H9 (cell line): ENCODE data around the gene NOS1AP. TPM values are rescaled to one million over a fixed set of nuclear protein-coding genes. Genes with fewer than 3 reads are reported as not detected.
"Not testable (repeated sequence)": the region's sequence is repeated elsewhere in the genome, so short reads cannot be mapped to it uniquely, and the experiment has no call there.

Source experiments
- DNase-seq: peaks from one replicate; pipeline ENCODE4 v3.0.0-alpha.2; 2017
- H2AFZ ChIP-seq: one replicate; pipeline ENCODE4 v1.6.1; 2013; ENCODE audit warnings: mild to moderate bottlenecking, low read length, control low read depth, moderate library complexity
- H2AK5ac ChIP-seq: 2 replicates; pipeline ENCODE4 v1.6.1; 2013; ENCODE audit warnings: low read length, control low read depth, mixed read lengths; ENCODE audit not compliant: insufficient read length
- H2BK120ac ChIP-seq: one replicate; pipeline ENCODE4 v1.6.1; 2013; ENCODE audit warnings: low read depth, mild to moderate bottlenecking, low read length, control low read depth, inconsistent platforms; ENCODE audit not compliant: poor library complexity, severe bottlenecking
- H2BK12ac ChIP-seq: 2 replicates; pipeline ENCODE4 v1.6.1; 2013; ENCODE audit warnings: low read length, control low read depth, mixed read lengths, low read depth; ENCODE audit not compliant: insufficient read length
- H2BK15ac ChIP-seq: 2 replicates; pipeline ENCODE4 v1.6.1; 2013; ENCODE audit warnings: low read depth, low read length, control low read depth
- H2BK20ac ChIP-seq: one replicate; pipeline ENCODE4 v1.6.1; 2013; ENCODE audit warnings: low read depth, mild to moderate bottlenecking, low read length, control low read depth, inconsistent platforms; ENCODE audit not compliant: poor library complexity, severe bottlenecking
- H2BK5ac ChIP-seq: 2 replicates; pipeline ENCODE4 v1.6.1; 2013; ENCODE audit warnings: low read length, control low read depth, mixed read lengths; ENCODE audit not compliant: insufficient read length
- H3K14ac ChIP-seq: 2 replicates; pipeline ENCODE4 v1.6.1; 2013; ENCODE audit warnings: low read length, control low read depth; ENCODE audit not compliant: insufficient read depth
- H3K18ac ChIP-seq: 2 replicates; pipeline ENCODE4 v1.6.1; 2013; ENCODE audit warnings: low read depth, mild to moderate bottlenecking, mixed read lengths, low read length, control low read depth; ENCODE audit not compliant: insufficient read length
- H3K23ac ChIP-seq: 2 replicates; pipeline ENCODE4 v1.6.1; 2013; ENCODE audit warnings: low read length, control low read depth, mixed read lengths, low read depth; ENCODE audit not compliant: insufficient read length
- H3K23me2 ChIP-seq: 2 replicates; pipeline ENCODE4 v1.6.1; 2013; ENCODE audit warnings: low read depth, mild to moderate bottlenecking, mixed read lengths, low read length, control low read depth; ENCODE audit not compliant: insufficient read length, poor library complexity, severe bottlenecking
- H3K27ac ChIP-seq: 2 replicates; pipeline ENCODE4 v1.5.1; 2013; ENCODE audit warnings: low read length, control low read depth, mixed read lengths, low read depth; ENCODE audit not compliant: insufficient read length
- H3K27me3 ChIP-seq: 2 replicates; pipeline ENCODE4 v1.6.1; 2013; ENCODE audit warnings: low read length, control low read depth, inconsistent platforms; ENCODE audit not compliant: insufficient read depth
- H3K4ac ChIP-seq: 2 replicates; pipeline ENCODE4 v1.6.1; 2013; ENCODE audit warnings: low read depth, mild to moderate bottlenecking, control low read depth, inconsistent platforms, low read length, moderate library complexity
- H3K4me1 ChIP-seq: 2 replicates; pipeline ENCODE4 v1.6.1; 2013; ENCODE audit warnings: low read length, control low read depth, inconsistent platforms; ENCODE audit not compliant: insufficient read depth
- H3K4me2 ChIP-seq: 2 replicates; pipeline ENCODE4 v1.6.1; 2013; ENCODE audit warnings: low read length, control low read depth, mixed read lengths; ENCODE audit not compliant: insufficient read length, insufficient read depth
- H3K56ac ChIP-seq: 2 replicates; pipeline ENCODE4 v1.6.1; 2013; ENCODE audit warnings: low read depth, mild to moderate bottlenecking, mixed read lengths, low read length, control low read depth; ENCODE audit not compliant: insufficient read length
- H3K79me1 ChIP-seq: 2 replicates; pipeline ENCODE4 v1.6.1; 2013; ENCODE audit warnings: low read depth, mild to moderate bottlenecking, moderate library complexity, low read length, control low read depth, inconsistent platforms; ENCODE audit not compliant: insufficient read depth, poor library complexity, severe bottlenecking
- H3K79me2 ChIP-seq: 2 replicates; pipeline ENCODE4 v1.6.1; 2013; ENCODE audit warnings: low read length, control low read depth, inconsistent platforms; ENCODE audit not compliant: insufficient read depth
- H3K9ac ChIP-seq: 2 replicates; pipeline ENCODE4 v1.6.1; 2013; ENCODE audit warnings: low read length, control low read depth, mixed read lengths; ENCODE audit not compliant: insufficient read length; ENCODE audit errors: extremely low read depth
- H3K9me3 ChIP-seq: one replicate; pipeline ENCODE4 v1.6.1; 2013; ENCODE audit warnings: low read depth, low read length, inconsistent platforms; ENCODE audit not compliant: control insufficient read depth
- H3T11ph ChIP-seq: one replicate; pipeline ENCODE4 v1.6.1; 2013; ENCODE audit warnings: mild to moderate bottlenecking, low read length, control low read depth, inconsistent platforms
- H4K20me1 ChIP-seq: one replicate; pipeline ENCODE4 v1.6.1; 2013; ENCODE audit not compliant: control insufficient read depth, insufficient read length, insufficient read depth
- H4K5ac ChIP-seq: 2 replicates; pipeline ENCODE4 v1.6.1; 2013; ENCODE audit warnings: low read depth, mild to moderate bottlenecking, mixed read lengths, low read length, control low read depth; ENCODE audit not compliant: insufficient read length
- H4K8ac ChIP-seq: replicated peaks from 2 replicates; pipeline ENCODE4 v1.6.1; 2013; ENCODE audit warnings: low read length, control low read depth, mixed read lengths, low read depth; ENCODE audit not compliant: insufficient read length
- H4K91ac ChIP-seq: 2 replicates; pipeline ENCODE4 v1.6.1; 2013; ENCODE audit warnings: low read depth, mild to moderate bottlenecking, moderate library complexity, mixed read lengths, low read length, control low read depth; ENCODE audit not compliant: insufficient read length
- H3K27ac Mint-ChIP-seq, 3 experiments: 2 replicates in 2 of 3; 3 replicates in 1 of 3; pipeline ENCODE4 v1.8.0; 2020 to 2021; ENCODE audit warnings: mixed read lengths in 3 of 3, mild to moderate bottlenecking in 1 of 3, moderate library complexity in 1 of 3
- H3K27me3 Mint-ChIP-seq: 2 replicates; pipeline ENCODE4 v1.8.0; 2021; ENCODE audit warnings: low read depth, mild to moderate bottlenecking, moderate library complexity, mixed read lengths
- H3K36me3 Mint-ChIP-seq, 3 experiments: 2 replicates in 2 of 3; 3 replicates in 1 of 3; pipeline ENCODE4 v1.8.0; 2020 to 2021; ENCODE audit warnings: low read depth in 3 of 3, mixed read lengths in 3 of 3; ENCODE audit not compliant: insufficient read depth in 1 of 3
- H3K4me1 Mint-ChIP-seq, 2 experiments: 2 replicates each; pipeline ENCODE4 v1.8.0; 2020; ENCODE audit warnings: mixed read lengths in 2 of 2
- H3K4me3 Mint-ChIP-seq, 2 experiments: 2 replicates in 1 of 2; 3 replicates in 1 of 2; pipeline ENCODE4 v1.8.0; 2020 to 2021; ENCODE audit warnings: mild to moderate bottlenecking in 2 of 2, mixed read lengths in 2 of 2, moderate library complexity in 1 of 2
- H3K9me3 Mint-ChIP-seq, 2 experiments: 2 replicates in 1 of 2; 3 replicates in 1 of 2; pipeline ENCODE4 v1.8.0; 2020; ENCODE audit warnings: mild to moderate bottlenecking in 2 of 2, mixed read lengths in 2 of 2, moderate library complexity in 1 of 2
- WGBS: extraction: QIAGEN DNeasy Blood & Tissue Kit; methylation state at CpG from one replicate; pipeline ENCODE4 v1.1.7; 2013; ENCODE audit warnings: missing lambda C conversion rate, low lambda C conversion rate, mixed read lengths; ENCODE audit not compliant: insufficient read length; ENCODE audit errors: extremely low coverage; 5-methylcytosine and 5-hydroxymethylcytosine counted together
- total RNA-seq: library from RNA; stranded (reverse); gene quantifications from 2 replicates; pipeline ENCODE4 v1.2.1, GENCODE V29; 2021
- TF ChIP-seq, protein P1 (sequence below): fragments of 200-600 bp; sonication (generic); conservative IDR thresholded peaks from 3 replicates; pipeline ENCODE4 v1.8.0; 2021; ENCODE audit warnings: antibody characterized with exemption, mild to moderate bottlenecking

NOS1AP gene
- total RNA-seq, 1 experiment from 2014 or later: 8.4 TPM

- Mint-ChIP-seq H3K9me3 (no peaks in the 10 kb centered on the region), H3K4me3 (no peak overlapping the region), H3K36me3 (peaks cover 4 to 9% (median 5%) of the 10 kb centered on the region in 3 experiments; a peak in 4 of 7 replicates), H3K4me1 (peaks cover 18 to 19% of the 10 kb centered on the region in 2 experiments), H3K27me3 (no peaks in the 10 kb centered on the region), H3K27ac (no peak overlapping the region)
- no peaks in the 10 kb centered on the region for H3K27me3 ChIP-seq
- H2BK5ac ChIP-seq: no peak overlapping the region
- H3K9me3 ChIP-seq: no peaks in the 10 kb centered on the region
- no peak overlapping the region for H2BK120ac ChIP-seq
- H3K23me2 ChIP-seq: no peaks in the 10 kb centered on the region
- no peak overlapping the region for H2AFZ ChIP-seq
- H4K5ac ChIP-seq: no peak overlapping the region
- no peak overlapping the region for H2AK5ac ChIP-seq
- TF ChIP-seq, protein P1, sequence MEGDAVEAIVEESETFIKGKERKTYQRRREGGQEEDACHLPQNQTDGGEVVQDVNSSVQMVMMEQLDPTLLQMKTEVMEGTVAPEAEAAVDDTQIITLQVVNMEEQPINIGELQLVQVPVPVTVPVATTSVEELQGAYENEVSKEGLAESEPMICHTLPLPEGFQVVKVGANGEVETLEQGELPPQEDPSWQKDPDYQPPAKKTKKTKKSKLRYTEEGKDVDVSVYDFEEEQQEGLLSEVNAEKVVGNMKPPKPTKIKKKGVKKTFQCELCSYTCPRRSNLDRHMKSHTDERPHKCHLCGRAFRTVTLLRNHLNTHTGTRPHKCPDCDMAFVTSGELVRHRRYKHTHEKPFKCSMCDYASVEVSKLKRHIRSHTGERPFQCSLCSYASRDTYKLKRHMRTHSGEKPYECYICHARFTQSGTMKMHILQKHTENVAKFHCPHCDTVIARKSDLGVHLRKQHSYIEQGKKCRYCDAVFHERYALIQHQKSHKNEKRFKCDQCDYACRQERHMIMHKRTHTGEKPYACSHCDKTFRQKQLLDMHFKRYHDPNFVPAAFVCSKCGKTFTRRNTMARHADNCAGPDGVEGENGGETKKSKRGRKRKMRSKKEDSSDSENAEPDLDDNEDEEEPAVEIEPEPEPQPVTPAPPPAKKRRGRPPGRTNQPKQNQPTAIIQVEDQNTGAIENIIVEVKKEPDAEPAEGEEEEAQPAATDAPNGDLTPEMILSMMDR: no peak
- H3K14ac ChIP-seq: no peak overlapping the region
- no peak overlapping the region for H3T11ph ChIP-seq
- no peak overlapping the region for H2BK12ac ChIP-seq
- no peaks in the 10 kb centered on the region for H3K79me2 ChIP-seq
- no peak overlapping the region for H3K9ac ChIP-seq
- no peak overlapping the region for H3K4ac ChIP-seq
- no peak overlapping the region for H3K23ac ChIP-seq
- no peak overlapping the region for H2BK20ac ChIP-seq
- H3K79me1 ChIP-seq: no peaks in the 10 kb centered on the region
- H3K4me1 ChIP-seq: peaks cover 4% of the 10 kb centered on the region; the same call in 1 of the 2 replicates
- no CpG with 5 or more reads among the region's 6 CpGs for WGBS
- no peak overlapping the region for H3K56ac ChIP-seq
- no peaks in the 10 kb centered on the region for H4K20me1 ChIP-seq
- DNase-seq: no peak
- H4K8ac ChIP-seq: no peak overlapping the region
- no peak overlapping the region for H4K91ac ChIP-seq
- no peak overlapping the region for H3K27ac ChIP-seq
- no peak overlapping the region for H3K18ac ChIP-seq
- H2BK15ac ChIP-seq: no peak overlapping the region
- no peak overlapping the region for H3K4me2 ChIP-seq
These were observed 281.9 kb downstream of the NOS1AP start for GRCh38 chr1:162351246-162351842.

DNA sequence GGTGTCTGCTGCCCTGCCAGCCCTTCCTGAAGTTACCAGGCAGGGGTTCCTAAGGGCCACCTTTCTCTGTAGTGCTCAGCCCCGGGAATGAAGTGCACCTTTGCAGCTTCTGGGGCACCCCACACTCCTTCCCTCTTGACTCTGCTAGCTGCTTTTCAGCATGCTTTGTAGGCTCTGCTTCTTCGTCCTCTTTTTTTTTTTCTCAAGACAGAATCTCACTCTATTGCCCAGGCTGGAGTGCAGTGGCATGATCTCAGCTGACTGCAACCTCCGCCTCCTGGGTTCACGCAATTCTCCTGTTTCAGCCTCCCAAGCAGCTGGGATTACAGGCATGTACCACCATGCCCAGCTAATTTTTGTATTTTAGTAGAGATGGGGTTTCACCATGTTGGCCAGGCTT lies 282.4 kb downstream of the NOS1AP start:
- not testable (repeated sequence) for H3K4ac ChIP-seq, H3K23me2 ChIP-seq, H3K9me3 ChIP-seq, H2BK5ac ChIP-seq, H3K27me3 ChIP-seq, H3K9ac ChIP-seq, H3K27me3 Mint-ChIP-seq, H2BK120ac ChIP-seq, H4K5ac ChIP-seq, H3K4me3 Mint-ChIP-seq, H4K8ac ChIP-seq, H2BK15ac ChIP-seq, H3K27ac ChIP-seq, H3K79me2 ChIP-seq, H3K27ac Mint-ChIP-seq, H4K91ac ChIP-seq, H3K36me3 Mint-ChIP-seq, H4K20me1 ChIP-seq, H3K14ac ChIP-seq, H3K9me3 Mint-ChIP-seq, H3K4me1 ChIP-seq, DNase-seq, H3K4me2 ChIP-seq, H2BK12ac ChIP-seq, H2AK5ac ChIP-seq, H2BK20ac ChIP-seq, H2AFZ ChIP-seq, H3K56ac ChIP-seq, H3K18ac ChIP-seq, H3K79me1 ChIP-seq, H3K23ac ChIP-seq, H3T11ph ChIP-seq
- no CpG with 5 or more reads among the region's 4 CpGs for WGBS
- peaks cover 18 to 19% of the 10 kb centered on the region in 2 experiments for H3K4me1 Mint-ChIP-seq
